Measurements from ENCODE around the gene PRKCA.
A peak's percentile ranks its signal among the peaks of the same experiment; 100 is the strongest.

Gene PRKCA

GRCh38 chr17:66495035-66495434 lies 192.6 kb downstream of the PRKCA start:
- no peak for DNase-seq

GRCh38 chr17:66496306-66496705 lies 193.9 kb downstream of the PRKCA start:
- no peak for DNase-seq

GRCh38 chr17:66498580-66498979 lies 196.2 kb downstream of the PRKCA start:
- DNase-seq: no peak

- DNase-seq: no peak
Observed at GRCh38 chr17:66506641-66507040, 204.2 kb downstream of the PRKCA start.

- no peak for DNase-seq
Observed at GRCh38 chr17:66507103-66507923, 204.9 kb downstream of the PRKCA start.

GRCh38 chr17:66507982-66508760 lies 205.8 kb downstream of the PRKCA start:
- DNase-seq: no peak

- DNase-seq: peak; percentile 32
Observed at GRCh38 chr17:66508896-66509844, 206.8 kb downstream of the PRKCA start.

- DNase-seq: no peak
Observed at GRCh38 chr17:66509926-66510325, 207.5 kb downstream of the PRKCA start.

- no peak for DNase-seq
Observed at GRCh38 chr17:66511135-66511534, 208.7 kb downstream of the PRKCA start.

GRCh38 chr17:66514227-66514806 lies 211.9 kb downstream of the PRKCA start:
- DNase-seq: no peak

- no peak for DNase-seq
Observed at GRCh38 chr17:66515974-66516373, 213.6 kb downstream of the PRKCA start.

- no peak for DNase-seq
Observed at GRCh38 chr17:66517336-66518009, 215.1 kb downstream of the PRKCA start.

- no peak for DNase-seq
Observed at GRCh38 chr17:66518108-66518507, 215.7 kb downstream of the PRKCA start.

GRCh38 chr17:66518677-66519076 lies 216.3 kb downstream of the PRKCA start:
- DNase-seq: no peak

GRCh38 chr17:66519154-66519553 lies 216.7 kb downstream of the PRKCA start:
- DNase-seq: no peak

GRCh38 chr17:66520999-66521398 lies 218.6 kb downstream of the PRKCA start:
- no peak for DNase-seq

- no peak for DNase-seq
Observed at GRCh38 chr17:66522591-66523272, 220.3 kb downstream of the PRKCA start.

GRCh38 chr17:66523378-66524200 lies 221.2 kb downstream of the PRKCA start:
- DNase-seq: no peak

- DNase-seq: no peak
Observed at GRCh38 chr17:66524877-66525276, 222.5 kb downstream of the PRKCA start.

- DNase-seq: no peak
Observed at GRCh38 chr17:66525338-66525737, 222.9 kb downstream of the PRKCA start.
